HL-60/S4 (cell line): ENCODE data around the gene FBXO10.

Source experiments
- in situ Hi-C: fragments of 300-500 bp; cut with MboI; formaldehyde crosslinking; loops from 2 replicates; pipeline ENCODE4 v1.14.3; 2022; ENCODE audit warnings: low sequenced_read_pairs

FBXO10 gene

GRCh38 chr9:37596504-37596903, 20.3 kb upstream of the FBXO10 start:
- in situ Hi-C loops, result no loop called here

GRCh38 chr9:37593883-37594448, 17.8 kb upstream of the FBXO10 start:
- in situ Hi-C loops, result no loop called here

- in situ Hi-C loops, result no loop called here
Observed at GRCh38 chr9:37592108-37592951, 16.1 kb upstream of the FBXO10 start, which contains the start of gene TOMM5. Gene TOMM5 (minus strand): TSS chr9:37592597. CDS start chr9:37592532, 65 bp downstream.

- in situ Hi-C loops, result no loop called here
Observed at GRCh38 chr9:37587521-37587920, 11.3 kb upstream of the FBXO10 start.

- in situ Hi-C loops, result no loop called here
Observed at GRCh38 chr9:37583522-37584121, 7.4 kb upstream of the FBXO10 start.

GRCh38 chr9:37582548-37583157, 6.5 kb upstream of the FBXO10 start:
- in situ Hi-C loops, result no loop called here

GRCh38 chr9:37575511-37575914, 667 bp downstream of the FBXO10 start:
- in situ Hi-C loops, result no loop called here

- in situ Hi-C loops, result no loop called here
Observed at GRCh38 chr9:37575001-37575400, 1.2 kb downstream of the FBXO10 start.

GRCh38 chr9:37574241-37574721, 1.9 kb downstream of the FBXO10 start:
- in situ Hi-C loops, result no loop called here

GRCh38 chr9:37571282-37571681, 4.9 kb downstream of the FBXO10 start:
- in situ Hi-C loops, result no loop called here

- in situ Hi-C loops, result no loop called here
Observed at GRCh38 chr9:37566716-37567115, 9.5 kb downstream of the FBXO10 start.

GRCh38 chr9:37565661-37566618, 10.2 kb downstream of the FBXO10 start:
- in situ Hi-C loops, result no loop called here

- in situ Hi-C loops, result no loop called here
Observed at GRCh38 chr9:37564916-37565315, 11.3 kb downstream of the FBXO10 start.

GRCh38 chr9:37563806-37564513, 12.2 kb downstream of the FBXO10 start:
- in situ Hi-C loops, result no loop called here

GRCh38 chr9:37562826-37563225, 13.4 kb downstream of the FBXO10 start:
- in situ Hi-C loops, result no loop called here

GRCh38 chr9:37561682-37562081, 14.5 kb downstream of the FBXO10 start:
- in situ Hi-C loops, result no loop called here

GRCh38 chr9:37559855-37560592, 16.2 kb downstream of the FBXO10 start:
- in situ Hi-C loops, result no loop called here

- in situ Hi-C loops, result no loop called here
Observed at GRCh38 chr9:37559125-37559524, 17.1 kb downstream of the FBXO10 start.

GRCh38 chr9:37555786-37556185, 20.4 kb downstream of the FBXO10 start:
- in situ Hi-C loops, result no loop called here
